Measurements from ENCODE around the gene NOTCH3.

NOTCH3 gene

DNA sequence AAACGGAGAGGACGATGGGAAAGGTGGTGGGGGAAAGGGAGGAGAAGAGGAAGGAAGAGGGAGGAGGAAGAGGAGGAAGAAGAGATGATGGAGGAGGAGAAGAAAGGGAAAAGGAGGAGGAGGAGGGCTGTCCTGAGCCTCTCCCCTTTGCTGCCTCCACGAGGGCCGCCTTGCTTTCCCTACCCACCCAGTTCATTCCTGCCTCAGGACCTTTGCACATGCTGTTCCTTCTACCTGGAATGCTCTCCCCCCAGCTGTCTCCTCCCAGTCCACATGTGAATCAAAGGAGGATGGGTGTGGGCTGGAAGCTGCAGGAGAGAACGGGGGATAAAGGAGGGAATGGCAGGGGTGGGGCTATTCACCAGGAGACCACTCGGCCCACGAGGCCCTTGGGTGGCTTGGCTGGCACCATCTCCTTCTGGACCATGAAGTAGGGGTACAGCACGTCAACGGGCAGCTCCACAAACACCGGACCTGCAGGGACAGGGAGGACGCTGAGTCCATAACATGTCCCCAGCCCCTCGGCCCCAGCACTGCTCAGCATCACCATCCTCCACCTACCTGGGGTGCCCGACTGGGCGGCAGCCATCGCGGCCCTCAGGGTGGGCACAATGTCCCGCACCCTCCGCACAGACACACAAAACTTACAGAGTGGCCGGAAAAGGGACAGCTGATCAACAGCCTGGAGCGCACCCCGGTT lies 78.3 kb downstream of the NOTCH3 start:
- no peak for DNase-seq

DNA sequence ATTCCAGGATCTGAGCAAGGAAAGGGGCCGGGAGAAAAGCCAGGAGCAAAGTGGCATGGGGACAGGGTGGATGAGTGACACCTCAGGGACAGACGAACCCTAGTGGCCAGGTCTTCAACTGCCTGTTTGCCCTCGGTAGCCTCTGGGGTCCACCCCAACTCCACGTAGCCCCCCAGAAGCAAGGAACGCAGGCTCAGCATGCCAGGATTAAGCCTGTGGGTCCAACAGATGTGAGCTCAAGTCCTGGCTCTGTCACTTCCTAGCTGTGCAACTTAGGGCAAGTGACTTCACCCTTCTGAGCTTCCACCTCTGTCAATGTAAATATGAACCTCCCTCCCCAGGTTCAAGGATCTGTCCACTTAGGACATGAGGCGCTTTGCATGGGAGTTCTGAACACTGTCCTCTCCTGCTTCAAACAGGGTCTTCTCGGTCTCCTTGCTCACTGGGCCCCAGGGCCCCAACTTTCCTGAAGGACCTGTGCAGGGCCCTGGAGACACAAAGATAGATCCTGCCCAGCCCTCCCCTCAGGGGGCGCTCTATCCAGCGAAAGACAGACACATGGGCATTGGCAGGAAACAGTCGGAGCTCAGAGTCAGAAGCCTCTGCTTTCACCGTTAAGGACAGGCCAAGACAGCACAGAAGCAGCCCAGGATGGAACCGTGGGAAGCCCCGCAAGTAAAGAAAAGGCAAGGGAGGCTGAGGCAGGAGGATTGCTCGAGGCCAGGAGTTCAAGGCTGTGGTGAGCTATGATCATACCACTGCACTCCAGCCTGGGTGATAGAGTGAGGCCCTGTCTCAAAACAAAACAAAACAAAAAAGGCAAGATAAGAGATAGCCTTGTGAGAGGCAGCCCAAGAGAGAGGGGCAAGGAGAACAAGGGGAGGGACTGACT lies 80.4 kb downstream of the NOTCH3 start:
- no peak for DNase-seq

DNA sequence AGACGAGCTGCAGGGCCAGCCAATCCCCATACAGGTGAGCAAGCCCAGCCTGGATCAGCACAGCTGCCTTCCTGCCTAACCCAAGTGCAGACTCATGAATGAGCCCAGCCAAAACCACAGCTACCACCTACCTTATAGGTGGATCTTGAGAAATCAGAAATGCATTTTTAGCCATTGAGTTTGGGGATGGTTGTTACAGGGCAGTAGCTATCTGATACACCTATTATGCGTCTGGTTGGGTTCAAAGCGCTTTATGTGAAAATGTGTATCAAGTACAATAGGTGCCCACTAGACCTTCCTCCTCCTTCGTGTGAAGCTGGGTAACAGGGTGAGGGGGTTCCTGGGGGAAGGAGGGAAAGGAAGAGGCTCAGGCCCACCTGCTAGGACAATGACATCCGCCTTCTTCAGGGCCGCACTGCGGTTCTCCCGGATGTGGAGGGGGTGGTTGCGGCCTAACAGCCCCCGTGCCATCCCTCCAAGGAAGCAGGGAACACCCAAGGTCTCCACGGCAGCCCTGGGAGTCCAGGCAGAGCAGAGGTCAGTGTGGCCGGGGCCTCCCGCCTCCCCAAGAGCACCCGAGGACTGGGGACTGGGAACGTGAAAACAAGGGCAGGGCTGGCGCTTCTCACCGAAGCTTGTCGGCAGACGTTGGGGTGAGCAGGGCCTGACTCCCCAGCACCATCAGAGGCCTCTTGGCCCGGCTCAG lies 81.9 kb downstream of the NOTCH3 start:
- no peak for DNase-seq

DNA sequence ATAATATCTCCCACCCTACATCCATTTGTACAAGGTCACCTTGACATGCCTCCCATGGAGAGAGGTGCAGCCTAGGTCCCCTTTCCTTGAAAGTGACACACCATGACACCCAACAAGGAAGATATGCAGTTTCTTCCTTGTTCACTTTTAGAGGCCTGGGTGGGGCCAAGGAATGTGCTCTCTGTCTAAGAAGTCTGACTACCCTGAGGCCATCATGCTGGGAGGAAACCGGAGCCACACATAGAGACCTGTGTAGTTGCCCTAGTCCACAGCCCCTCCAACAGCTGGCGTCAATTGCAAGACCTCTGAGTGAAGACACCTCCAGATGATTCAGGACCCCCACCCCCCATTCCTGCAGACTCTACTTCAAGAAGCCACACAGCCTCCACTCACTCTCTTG lies 82.5 kb downstream of the NOTCH3 start:
- DNase-seq = no peak

DNA sequence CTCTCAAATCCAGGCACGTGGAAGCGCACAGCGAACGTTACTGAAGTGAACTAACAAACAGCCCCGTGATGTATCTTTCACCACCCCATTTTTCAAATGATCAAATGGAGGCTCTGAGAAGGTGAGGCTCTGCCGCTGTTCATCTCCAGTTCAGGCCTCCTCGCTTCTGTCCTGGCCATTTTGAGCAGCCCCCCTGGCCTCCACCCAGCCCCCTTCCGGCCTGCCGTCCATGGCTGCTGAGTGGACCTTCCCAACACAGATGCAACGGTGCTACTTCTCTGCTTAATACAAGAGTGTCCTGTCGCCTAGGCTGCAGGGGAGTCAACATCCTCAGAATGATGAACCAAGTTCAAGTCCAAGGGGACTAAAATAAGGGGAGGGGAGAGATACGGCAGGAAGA lies 83.9 kb downstream of the NOTCH3 start:
- DNase-seq = no peak

DNA sequence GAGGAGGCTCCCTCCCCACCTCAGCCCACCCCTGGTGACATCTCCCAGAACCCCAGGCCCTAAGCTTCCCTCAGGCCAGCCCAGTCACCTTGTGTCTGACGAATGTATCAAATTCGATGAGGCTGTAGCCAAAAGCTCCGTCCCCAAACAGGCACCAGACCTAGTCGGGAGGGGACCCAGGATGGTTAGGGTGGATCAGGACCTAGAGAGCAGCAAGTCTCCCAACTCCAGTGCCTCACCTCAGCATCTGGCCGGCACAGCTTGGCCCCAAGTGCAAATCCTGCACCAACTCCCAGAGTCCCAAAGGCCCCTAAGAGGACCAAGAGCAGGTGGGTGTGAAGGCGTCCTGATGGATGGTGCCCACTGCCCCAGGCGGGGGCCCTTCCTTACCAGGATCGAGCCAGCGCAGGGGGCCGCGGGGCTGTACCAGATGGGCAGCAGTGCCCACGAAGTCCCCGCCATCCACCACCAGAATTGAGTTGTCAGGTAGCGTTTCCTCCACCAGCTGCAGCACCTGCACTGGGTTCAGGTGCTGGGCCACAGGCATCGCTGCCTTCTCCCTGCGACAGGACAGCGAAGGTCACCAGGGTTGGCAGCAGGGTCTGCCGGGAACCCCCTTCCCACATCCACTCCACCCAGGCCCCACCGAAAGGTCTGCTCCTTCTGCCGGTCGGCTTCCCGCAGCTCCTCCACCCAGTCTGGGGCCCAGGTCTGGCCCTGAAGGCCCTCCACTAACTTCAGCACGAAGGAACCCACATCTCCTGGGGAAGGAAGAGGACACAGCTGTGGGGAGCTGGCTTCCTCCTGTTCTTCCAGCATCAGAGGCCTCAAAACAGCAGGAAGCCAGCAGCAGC lies 84.8 kb downstream of the NOTCH3 start:
- DNase-seq = no peak

DNA sequence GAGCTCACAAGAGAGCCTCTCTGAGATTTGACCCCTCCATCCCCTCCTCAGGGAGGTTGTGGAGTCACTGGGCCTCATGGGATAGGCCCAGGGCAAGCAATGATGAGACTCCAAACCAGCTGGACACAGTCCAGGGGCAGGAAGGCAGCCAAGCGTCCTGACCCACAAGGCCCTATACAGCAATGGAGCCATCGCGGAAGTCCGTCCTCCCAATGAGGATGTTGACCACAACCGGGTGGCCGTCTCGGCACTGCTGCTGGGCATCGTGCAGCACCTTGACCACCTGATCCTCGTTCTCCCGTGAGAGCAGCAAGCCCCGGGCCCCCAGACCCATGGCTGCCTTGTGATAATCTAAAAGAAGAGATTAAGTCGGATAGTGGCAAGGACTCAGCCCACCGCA lies 85.7 kb downstream of the NOTCH3 start:
- DNase-seq = no peak

DNA sequence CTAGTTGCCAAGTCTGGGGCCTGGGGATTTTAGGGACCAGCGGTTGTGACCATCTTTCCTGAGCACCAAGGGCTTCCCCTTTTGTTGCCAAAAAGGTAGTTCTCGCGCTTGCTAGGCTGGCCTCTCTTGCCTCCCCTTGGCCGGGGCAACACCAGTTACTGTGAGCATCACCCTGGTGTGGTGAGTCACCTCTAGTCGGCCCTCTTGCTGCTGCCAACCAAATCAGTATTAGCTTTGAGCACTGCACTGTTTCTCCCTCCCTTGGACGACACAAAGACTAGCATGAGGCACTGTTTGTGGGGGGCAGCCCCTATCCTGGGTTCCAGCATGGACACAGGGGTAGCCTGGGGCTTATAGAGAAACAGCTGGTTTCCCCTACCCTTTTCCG lies 86.6 kb downstream of the NOTCH3 start:
- no peak for DNase-seq

DNA sequence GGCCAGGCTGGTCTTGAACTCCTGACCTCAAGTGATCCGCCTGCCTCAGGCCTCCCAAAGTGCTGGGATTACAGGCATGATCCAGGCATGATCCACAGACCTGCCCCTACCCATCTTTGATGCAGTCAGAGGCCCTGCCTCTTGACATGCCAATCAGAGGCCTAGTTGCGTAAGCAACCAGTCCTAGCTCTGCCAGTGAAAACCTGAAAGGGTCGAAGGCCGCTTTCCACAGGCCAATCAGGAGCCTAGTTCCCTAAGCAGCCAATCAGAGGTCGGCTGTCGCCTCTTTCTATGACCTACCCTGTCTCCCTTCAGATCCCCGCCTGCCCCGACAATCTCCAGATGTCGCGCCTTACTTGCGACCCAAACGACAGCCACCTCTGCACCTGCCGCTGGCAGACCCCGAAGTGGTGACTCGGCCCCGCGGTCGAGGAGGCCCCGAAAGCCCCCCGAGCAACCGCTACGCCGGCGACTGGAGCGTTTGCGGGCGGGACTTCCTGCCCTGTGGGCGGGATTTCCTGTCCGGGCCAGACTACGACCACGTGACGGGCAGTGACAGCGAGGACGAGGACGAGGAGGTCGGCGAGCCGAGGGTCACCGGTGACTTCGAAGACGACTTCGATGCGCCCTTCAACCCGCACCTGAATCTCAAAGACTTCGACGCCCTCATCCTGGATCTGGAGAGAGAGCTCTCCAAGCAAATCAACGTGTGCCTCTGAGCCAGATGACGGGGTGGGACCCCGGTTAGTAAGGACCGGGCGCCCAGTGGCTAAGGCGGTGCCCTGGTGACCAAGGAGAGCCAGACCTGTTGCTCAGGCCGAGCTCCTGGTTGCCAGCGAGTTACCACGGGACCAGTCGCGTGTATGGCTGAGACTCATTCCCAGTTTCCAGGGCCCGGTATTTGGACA lies 87.3 kb downstream of the NOTCH3 start:
- DNase-seq = no peak

DNA sequence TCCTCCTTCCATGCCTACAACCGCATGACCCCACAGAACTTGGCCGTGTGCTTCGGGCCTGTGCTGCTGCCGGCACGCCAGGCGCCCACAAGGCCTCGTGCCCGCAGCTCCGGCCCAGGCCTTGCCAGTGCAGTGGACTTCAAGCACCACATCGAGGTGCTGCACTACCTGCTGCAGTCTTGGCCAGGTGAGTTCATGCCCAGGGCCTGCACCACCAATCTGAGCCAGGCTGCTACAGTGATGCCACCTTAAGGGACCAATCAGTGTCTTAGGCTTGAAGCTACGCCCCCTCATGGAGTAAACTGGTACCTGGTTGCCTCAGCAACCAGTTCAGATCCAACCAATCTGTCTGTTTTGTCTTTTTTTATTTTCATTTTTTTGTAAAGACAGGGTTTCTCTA lies 88.4 kb downstream of the NOTCH3 start:
- no peak for DNase-seq

DNA sequence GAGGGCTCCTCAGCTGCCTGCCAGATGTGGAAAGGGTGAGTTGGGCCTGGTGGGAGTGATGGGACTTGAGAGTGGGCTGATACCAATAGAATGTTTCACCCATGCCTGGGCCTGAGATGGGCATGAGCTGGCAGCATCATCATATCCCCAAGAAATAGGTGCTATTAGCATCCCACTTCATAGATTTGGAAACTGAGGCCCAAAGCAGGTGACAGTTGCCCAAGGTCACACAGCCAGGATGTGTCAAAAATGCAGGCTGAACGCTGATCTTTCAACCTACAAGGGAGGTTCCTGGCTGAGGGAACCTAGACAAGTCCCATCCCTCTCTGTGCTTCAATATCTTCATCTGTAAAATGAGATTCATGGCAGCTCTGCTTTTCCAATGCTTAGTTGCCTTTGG lies 89.0 kb downstream of the NOTCH3 start:
- no peak for DNase-seq

DNA sequence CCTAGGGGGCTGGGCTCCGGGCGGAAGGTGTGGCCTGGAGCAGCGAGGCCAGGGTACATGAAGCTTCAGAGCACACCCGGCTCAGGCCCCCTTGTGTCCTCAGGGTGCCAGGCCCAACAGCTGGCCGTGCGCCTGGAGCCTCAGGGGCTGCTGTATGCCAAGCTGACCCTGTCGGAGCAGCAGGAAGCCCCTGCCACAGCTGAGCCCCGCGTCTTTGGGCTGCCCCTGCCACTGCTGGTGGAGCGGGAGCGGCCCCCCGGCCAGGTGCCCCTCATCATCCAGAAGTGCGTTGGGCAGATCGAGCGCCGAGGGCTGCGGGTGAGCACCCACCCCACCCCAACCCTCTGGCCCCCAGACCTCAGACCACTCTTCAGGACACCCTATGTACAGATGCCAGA lies 90.4 kb downstream of the NOTCH3 start:
- DNase-seq = no peak

DNA sequence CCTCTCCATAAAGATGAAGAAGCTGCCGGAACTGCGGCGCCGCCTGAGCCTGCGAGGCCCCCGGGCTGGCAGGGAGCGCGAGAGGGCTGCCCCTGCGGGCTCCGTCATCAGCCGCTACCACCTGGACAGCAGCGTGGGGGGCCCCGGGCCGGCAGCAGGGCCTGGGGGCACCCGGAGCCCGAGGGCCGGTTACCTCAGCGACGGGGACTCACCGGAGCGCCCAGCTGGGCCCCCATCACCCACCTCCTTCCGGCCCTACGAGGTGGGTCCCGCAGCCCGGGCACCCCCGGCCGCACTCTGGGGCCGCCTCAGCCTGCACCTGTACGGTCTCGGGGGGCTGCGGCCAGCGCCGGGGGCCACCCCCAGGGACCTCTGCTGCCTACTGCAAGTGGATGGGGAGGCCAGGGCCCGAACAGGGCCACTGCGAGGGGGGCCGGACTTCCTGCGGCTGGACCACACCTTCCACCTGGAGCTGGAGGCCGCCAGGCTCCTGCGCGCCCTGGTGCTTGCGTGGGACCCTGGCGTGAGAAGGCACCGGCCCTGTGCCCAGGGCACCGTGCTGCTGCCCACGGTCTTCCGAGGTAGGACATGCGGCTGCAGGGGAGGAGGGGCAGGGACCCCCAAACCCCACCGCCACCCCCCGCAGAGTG lies 90.9 kb downstream of the NOTCH3 start:
- DNase-seq = no peak
